ENCODE measurements around the gene C17orf107.

Gene C17orf107

GRCh38 chr17:4939796-4940554, 40.6 kb downstream of the C17orf107 start, which contains the start of the genes RNF167 and SLC25A11:
Gene RNF167 (plus strand): TSS chr17:4940268. CDS start chr17:4940910, 642 bp downstream.
Gene SLC25A11 (minus strand): TSS chr17:4940046. CDS start chr17:4939910, 136 bp downstream.
- Histone ChIP-seq H3K27ac (peak within 1 kb of the TSS; percentile 89), H3K36me3 (replicated peaks) (peaks cover 41% of the 10 kb centered on the region), H3K4me3 (ENCODE audit: low read depth, low read length) (peak within 1 kb of the TSS; percentile 85), H3K27me3 (replicated peaks) (no peaks in the 10 kb centered on the region)
- TF ChIP-seq, protein P1, sequence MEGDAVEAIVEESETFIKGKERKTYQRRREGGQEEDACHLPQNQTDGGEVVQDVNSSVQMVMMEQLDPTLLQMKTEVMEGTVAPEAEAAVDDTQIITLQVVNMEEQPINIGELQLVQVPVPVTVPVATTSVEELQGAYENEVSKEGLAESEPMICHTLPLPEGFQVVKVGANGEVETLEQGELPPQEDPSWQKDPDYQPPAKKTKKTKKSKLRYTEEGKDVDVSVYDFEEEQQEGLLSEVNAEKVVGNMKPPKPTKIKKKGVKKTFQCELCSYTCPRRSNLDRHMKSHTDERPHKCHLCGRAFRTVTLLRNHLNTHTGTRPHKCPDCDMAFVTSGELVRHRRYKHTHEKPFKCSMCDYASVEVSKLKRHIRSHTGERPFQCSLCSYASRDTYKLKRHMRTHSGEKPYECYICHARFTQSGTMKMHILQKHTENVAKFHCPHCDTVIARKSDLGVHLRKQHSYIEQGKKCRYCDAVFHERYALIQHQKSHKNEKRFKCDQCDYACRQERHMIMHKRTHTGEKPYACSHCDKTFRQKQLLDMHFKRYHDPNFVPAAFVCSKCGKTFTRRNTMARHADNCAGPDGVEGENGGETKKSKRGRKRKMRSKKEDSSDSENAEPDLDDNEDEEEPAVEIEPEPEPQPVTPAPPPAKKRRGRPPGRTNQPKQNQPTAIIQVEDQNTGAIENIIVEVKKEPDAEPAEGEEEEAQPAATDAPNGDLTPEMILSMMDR (IDR thresholded peaks at IDR 0.05; ENCODE audit: low read depth, low read length, missing control alignments) = no peak
- in situ Hi-C loops (cut with HindIII; ENCODE audit: low pct_ligation_motif_present, low sequenced_read_pairs) = no loop called here
- peak; percentile 99 for DNase-seq

DNA sequence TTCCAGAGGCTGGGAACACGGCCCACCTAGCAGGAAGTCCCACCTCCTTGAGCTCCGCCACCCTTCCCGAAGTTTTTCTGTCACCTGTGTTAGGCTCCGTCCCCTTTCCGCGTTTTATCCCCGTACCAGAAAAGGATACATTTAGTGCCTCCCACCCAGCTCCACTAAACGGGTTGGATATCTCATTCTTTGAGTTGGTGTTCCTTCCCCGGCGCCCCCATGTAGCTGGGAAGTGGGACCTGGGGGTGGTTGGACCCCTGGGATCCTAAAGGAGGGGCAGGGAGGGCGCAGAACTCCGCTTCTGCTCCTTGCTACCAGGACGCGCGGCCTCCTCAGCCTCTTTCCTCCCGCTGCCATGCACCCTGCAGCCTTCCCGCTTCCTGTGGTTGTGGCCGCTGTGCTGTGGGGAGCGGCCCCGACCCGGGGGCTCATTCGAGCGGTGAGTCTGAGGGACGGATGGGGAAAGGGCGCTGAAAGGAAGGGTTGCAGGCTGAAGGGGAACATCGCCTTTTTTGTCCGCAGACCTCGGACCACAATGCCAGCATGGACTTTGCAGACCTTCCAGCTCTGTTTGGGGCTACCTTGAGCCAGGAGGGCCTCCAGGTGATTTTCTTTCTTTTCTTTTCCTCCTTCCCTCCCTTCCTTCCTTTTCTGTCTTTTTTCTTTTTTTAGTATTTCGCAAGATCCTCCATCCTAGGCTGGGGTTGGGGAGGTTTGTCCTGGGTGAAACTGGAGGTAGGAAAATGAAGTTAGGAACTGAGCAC, 41.4 kb downstream of the C17orf107 start:
- in situ Hi-C loops (cut with HindIII; ENCODE audit: low pct_ligation_motif_present, low sequenced_read_pairs) = no loop called here
- TF ChIP-seq, protein P1 (IDR thresholded peaks at IDR 0.05; ENCODE audit: low read depth, low read length, missing control alignments) = no peak
- no peak for DNase-seq

DNA sequence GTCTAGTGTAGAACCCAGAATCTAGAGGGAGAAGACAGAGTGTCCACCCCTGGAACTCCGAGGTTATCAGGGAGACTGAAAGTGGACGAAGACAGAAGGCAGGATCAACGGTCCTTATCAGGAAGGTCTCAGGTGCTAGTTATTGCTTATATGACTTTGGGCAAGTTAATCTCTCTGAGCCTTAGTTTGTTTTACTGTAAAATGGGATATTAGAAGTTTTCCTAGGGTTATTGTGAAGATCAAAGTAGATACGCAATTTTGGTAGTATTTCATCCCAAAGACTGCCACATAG, 41.9 kb downstream of the C17orf107 start:
- Histone ChIP-seq H3K36me3 (replicated peaks) (peaks cover 54% of the 10 kb centered on the region), H3K27ac (no peak overlapping the region), H3K4me3 (ENCODE audit: low read depth, low read length) (peak overlapping the region; percentile 85), H3K27me3 (replicated peaks) (no peaks in the 10 kb centered on the region)
- DNase-seq = no peak
- in situ Hi-C loops (cut with HindIII; ENCODE audit: low pct_ligation_motif_present, low sequenced_read_pairs) = no loop called here
- TF ChIP-seq, protein P1 (IDR thresholded peaks at IDR 0.05; ENCODE audit: low read depth, low read length, missing control alignments) = no peak

More for the DNA sequence above, 41.4 kb downstream of the C17orf107 start:
- peaks cover 49% of the 10 kb centered on the region for H3K36me3 ChIP-seq (replicated peaks)
- no peaks in the 10 kb centered on the region for H3K27me3 ChIP-seq (replicated peaks)
- H3K4me3 ChIP-seq (ENCODE audit: low read depth, low read length) = peak overlapping the region; percentile 85
- peak overlapping the region; percentile 89 for H3K27ac ChIP-seq

- TF ChIP-seq, protein P1 (IDR thresholded peaks at IDR 0.05; ENCODE audit: low read depth, low read length, missing control alignments) = no peak
- no peak for DNase-seq
- in situ Hi-C loops (cut with HindIII; ENCODE audit: low pct_ligation_motif_present, low sequenced_read_pairs) = no loop called here
- H3K27ac ChIP-seq = peak overlapping the region; percentile 87
- no peaks in the 10 kb centered on the region for H3K27me3 ChIP-seq (replicated peaks)
- no peak overlapping the region for H3K4me3 ChIP-seq (ENCODE audit: low read depth, low read length)
- H3K36me3 ChIP-seq (replicated peaks) = peaks cover 59% of the 10 kb centered on the region
These were observed 43.6 kb downstream of the C17orf107 start for GRCh38 chr17:4942760-4943508.

DNA sequence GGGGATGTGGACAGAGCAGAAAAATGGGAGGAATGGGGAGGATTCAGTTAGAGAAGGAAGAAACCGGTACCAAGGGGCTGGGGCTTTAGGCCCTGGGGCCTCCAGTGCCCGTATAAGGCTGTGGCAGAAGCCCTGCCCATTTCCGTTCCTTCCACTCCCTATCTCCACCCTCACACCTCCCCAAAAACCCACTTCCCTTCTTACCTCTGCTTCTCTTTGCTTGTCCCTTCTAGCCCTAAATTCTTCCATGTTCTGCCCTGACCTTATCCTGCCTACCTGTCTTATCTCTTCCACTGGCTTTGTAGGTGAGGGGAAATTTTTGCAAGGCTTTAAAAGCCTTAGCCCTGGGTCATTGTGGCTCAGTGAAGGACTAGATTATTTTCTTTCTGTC, 44.8 kb downstream of the C17orf107 start:
- peak overlapping the region; percentile 87 for H3K27ac ChIP-seq
- no peak for DNase-seq
- in situ Hi-C loops (cut with HindIII; ENCODE audit: low pct_ligation_motif_present, low sequenced_read_pairs) = no loop called here
- peaks cover 57% of the 10 kb centered on the region for H3K36me3 ChIP-seq (replicated peaks)
- no peak overlapping the region for H3K4me3 ChIP-seq (ENCODE audit: low read depth, low read length)
- TF ChIP-seq, protein P1 (IDR thresholded peaks at IDR 0.05; ENCODE audit: low read depth, low read length, missing control alignments) = no peak
- H3K27me3 ChIP-seq (replicated peaks) = no peaks in the 10 kb centered on the region

All from brain microvascular endothelial cell (primary cell).